Duodenal mucosa (tissue), 2 donors: ENCODE data around the gene CAPN9.
"Not testable (repeated sequence)": the region's sequence is repeated elsewhere in the genome, so short reads cannot be mapped to it uniquely, and the experiment has no call there.

Source experiments
- H3K27ac ChIP-seq: one replicate; pipeline ENCODE4 v1.7.0; 2013; ENCODE audit warnings: low read depth, low read length
- H3K27me3 ChIP-seq, 2 donors: one replicate each; pipeline ENCODE4 v1.7.0; 2013; ENCODE audit warnings: low read length in 2 of 2, control low read depth in 1 of 2; ENCODE audit not compliant: insufficient read depth in 2 of 2, control insufficient read depth in 1 of 2
- H3K36me3 ChIP-seq, 2 donors: one replicate each; pipeline ENCODE4 v1.7.0; 2013; ENCODE audit warnings: low read length in 2 of 2, control low read depth in 1 of 2; ENCODE audit not compliant: insufficient read depth in 2 of 2, control insufficient read depth in 1 of 2
- H3K4me1 ChIP-seq, 2 donors: one replicate each; pipeline ENCODE4 v1.7.0; 2013; ENCODE audit warnings: low read length in 2 of 2, control low read depth in 1 of 2; ENCODE audit not compliant: insufficient read depth in 2 of 2, control insufficient read depth in 1 of 2
- H3K4me3 ChIP-seq, 2 donors: one replicate each; pipeline ENCODE4 v1.7.0; 2013; ENCODE audit warnings: low read length in 2 of 2, low read depth in 1 of 2
- H3K9ac ChIP-seq, 2 donors: one replicate each; pipeline ENCODE4 v1.7.0; 2013; ENCODE audit warnings: low read length in 2 of 2, low read depth in 1 of 2
- H3K9me3 ChIP-seq, 2 donors: one replicate each; pipeline ENCODE4 v1.7.0; 2013; ENCODE audit warnings: low read length in 2 of 2, control low read depth in 1 of 2; ENCODE audit not compliant: control insufficient read depth in 1 of 2

Gene CAPN9

GRCh38 chr1:230711245-230711644 is 35.9 kb upstream of the CAPN9 start:
- H3K27ac ChIP-seq = no peak overlapping the region
- no peaks in the 10 kb centered on the region for H3K36me3 ChIP-seq
- no peaks in the 10 kb centered on the region for H3K9me3 ChIP-seq
- no peak overlapping the region for H3K4me3 ChIP-seq
- no peak overlapping the region for H3K9ac ChIP-seq
- H3K4me1 ChIP-seq = peaks cover 24 to 26% of the 10 kb centered on the region in 2 donors
- no peaks in the 10 kb centered on the region for H3K27me3 ChIP-seq

DNA sequence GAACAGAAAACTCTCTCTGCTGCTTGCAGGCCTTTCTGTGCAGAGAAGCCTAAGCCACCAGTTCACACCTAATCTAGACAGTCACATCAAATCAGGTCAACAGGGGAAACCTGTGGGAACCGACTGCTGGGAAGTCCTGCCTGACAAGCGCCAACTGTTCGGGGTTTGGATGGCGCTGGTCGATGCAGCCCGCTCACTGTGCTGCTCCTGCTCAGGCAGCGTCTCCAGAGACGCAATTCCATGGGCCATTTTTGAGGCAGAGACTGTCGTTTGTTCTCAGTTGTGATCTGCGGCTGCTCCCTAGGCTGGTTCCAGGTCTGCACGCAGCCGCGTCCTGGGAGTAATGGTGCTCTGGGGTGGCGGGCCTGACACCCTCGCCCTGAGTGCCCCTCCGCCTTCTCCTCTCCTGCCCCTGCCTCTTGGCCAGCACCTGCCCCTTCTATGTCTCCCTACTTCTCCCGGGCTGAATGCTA is 34.7 kb upstream of the CAPN9 start:
- Histone ChIP-seq H3K27me3 (no peaks in the 10 kb centered on the region), H3K27ac (no peak overlapping the region), H3K4me1 (peaks cover 24 to 26% of the 10 kb centered on the region in 2 donors), H3K36me3 (no peaks in the 10 kb centered on the region), H3K9me3 (no peaks in the 10 kb centered on the region), H3K4me3 (no peak overlapping the region), H3K9ac (no peak overlapping the region)

DNA sequence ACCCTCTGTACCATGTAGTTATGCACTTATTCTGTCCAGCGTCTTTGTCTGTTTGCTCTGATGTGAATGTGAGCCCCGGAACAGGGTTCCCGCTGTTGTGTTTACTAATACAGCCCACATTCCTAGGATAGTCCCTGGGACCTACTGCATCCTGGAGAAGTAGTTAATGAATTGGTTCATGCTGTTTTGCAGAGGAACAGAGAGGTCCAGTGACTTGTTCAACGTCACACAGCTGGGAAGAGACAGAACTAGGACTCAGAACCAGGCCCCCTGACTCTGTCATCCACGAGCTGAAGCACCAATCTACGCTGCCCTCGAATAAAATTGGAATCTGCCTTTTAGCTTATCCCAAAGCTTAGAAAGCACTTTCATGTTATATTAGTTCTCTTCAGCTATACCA is 34.0 kb upstream of the CAPN9 start:
- Histone ChIP-seq H3K9ac (no peak overlapping the region), H3K4me1 (peaks cover 21 to 24% of the 10 kb centered on the region in 2 donors), H3K36me3 (no peaks in the 10 kb centered on the region), H3K9me3 (no peaks in the 10 kb centered on the region), H3K4me3 (no peak overlapping the region), H3K27me3 (no peaks in the 10 kb centered on the region), H3K27ac (no peak overlapping the region)

GRCh38 chr1:230713547-230713914 is 33.7 kb upstream of the CAPN9 start:
- no peak overlapping the region for H3K27ac ChIP-seq
- H3K4me3 ChIP-seq = no peak overlapping the region
- H3K4me1 ChIP-seq = peaks cover 18 to 21% of the 10 kb centered on the region in 2 donors
- no peaks in the 10 kb centered on the region for H3K27me3 ChIP-seq
- H3K36me3 ChIP-seq = no peaks in the 10 kb centered on the region
- H3K9me3 ChIP-seq = no peaks in the 10 kb centered on the region
- no peak overlapping the region for H3K9ac ChIP-seq

DNA sequence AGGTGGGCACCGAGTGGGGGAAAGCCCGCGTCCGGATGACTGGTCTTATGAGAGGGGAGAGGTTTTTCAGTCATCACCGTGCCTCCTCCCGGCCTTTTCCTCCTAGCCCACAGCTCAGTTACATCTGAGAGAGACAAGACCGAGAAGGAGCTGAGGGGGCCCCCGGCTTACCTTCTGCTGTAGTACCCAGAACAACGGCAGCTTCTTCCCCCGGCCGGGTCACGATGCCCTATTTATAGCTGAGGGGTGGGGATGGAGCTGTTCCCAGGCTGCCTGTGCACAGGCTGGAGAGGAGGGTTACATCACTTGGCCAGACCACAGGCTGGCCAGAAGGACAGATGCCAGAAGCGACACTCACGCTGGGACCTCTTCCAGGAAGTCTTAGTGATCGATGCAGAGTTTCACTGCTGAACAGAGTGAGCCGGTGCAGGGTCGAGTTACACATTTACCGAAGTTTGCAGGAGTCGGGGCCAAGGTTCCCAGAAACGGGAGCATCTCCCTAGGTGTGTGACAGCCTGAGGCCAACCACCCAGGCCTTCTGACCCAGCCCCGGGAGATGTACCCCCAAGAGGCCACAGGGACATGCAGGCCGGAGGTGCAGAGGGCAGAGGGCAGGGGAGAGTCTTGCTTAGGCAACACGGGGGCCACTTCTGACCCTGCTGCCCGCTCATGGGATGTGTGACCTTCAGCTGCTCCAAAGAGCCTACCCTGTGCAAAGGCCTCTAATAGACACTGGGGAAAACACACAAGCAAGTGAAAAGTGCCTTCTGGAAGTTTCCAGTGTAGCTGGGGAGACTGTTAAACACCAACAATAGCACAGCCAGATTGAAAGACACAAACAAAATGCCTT is 33.0 kb upstream of the CAPN9 start, which contains the start of gene AGT:
AGT (minus strand) TSS at position 208 of the 850 bp plus-strand sequence. CDS start 3,299 bp downstream, outside the sequence.
- Histone ChIP-seq H3K27ac (no peak within 1 kb of the TSS), H3K9me3 (no peaks in the 10 kb centered on the region), H3K27me3 (no peaks in the 10 kb centered on the region), H3K9ac (no peak within 1 kb of the TSS), H3K36me3 (no peaks in the 10 kb centered on the region), H3K4me3 (no peak within 1 kb of the TSS), H3K4me1 (peaks cover 12 to 16% of the 10 kb centered on the region in 2 donors)

GRCh38 chr1:230715510-230715909 is 31.7 kb upstream of the CAPN9 start:
- peaks cover 12 to 16% of the 10 kb centered on the region in 2 donors for H3K4me1 ChIP-seq
- H3K36me3 ChIP-seq = no peaks in the 10 kb centered on the region
- no peak overlapping the region for H3K27ac ChIP-seq
- H3K27me3 ChIP-seq = no peaks in the 10 kb centered on the region
- H3K9me3 ChIP-seq = no peaks in the 10 kb centered on the region
- no peak overlapping the region for H3K9ac ChIP-seq
- H3K4me3 ChIP-seq = no peak overlapping the region

DNA sequence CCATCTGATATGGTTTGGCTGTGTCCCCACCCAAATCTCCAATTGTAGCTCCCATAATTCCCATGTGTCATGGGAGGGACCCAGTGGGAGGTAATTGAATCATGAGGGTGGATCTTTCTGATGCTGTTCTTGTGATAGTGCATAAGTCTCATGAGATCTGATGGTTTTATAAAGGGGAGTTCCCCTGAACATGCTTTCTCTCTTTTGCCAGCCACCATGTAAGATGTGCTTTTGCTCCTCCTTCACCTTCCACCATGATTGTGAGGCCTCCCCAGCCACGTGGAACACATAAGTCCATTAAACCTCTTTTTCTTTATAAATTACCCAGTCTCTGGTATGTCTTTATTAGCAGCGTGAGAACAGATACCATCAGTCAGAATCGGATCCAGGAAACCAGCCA is 30.7 kb upstream of the CAPN9 start:
- H3K27me3 ChIP-seq, H3K9ac ChIP-seq, H3K27ac ChIP-seq, H3K36me3 ChIP-seq, H3K9me3 ChIP-seq, H3K4me3 ChIP-seq: not testable (repeated sequence)
- H3K4me1 ChIP-seq = peaks cover 12 to 16% of the 10 kb centered on the region in 2 donors

DNA sequence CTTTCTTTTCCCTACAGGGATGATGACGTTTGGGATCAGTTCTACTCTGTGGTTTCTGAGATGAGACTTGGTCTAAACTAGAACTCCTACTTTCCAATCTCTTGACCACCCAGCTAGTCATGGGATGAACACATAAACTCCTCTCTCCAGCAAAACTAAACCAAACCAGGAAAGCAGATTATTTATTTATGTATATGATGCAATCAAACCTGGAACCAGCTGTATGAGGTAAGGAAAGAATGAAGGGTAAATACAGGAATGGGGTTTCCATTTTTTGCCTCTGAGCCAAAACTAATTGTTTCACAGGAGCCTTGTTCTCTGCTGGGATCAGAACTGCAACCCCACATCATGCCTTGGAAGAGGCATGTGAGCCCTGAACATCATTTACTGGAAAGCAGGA is 29.9 kb upstream of the CAPN9 start:
- H3K9ac ChIP-seq = no peak overlapping the region
- peaks cover 0 to 5% of the 10 kb centered on the region in 2 donors for H3K9me3 ChIP-seq
- H3K36me3 ChIP-seq = no peaks in the 10 kb centered on the region
- H3K27ac ChIP-seq = no peak overlapping the region
- H3K4me1 ChIP-seq = peaks cover 12 to 16% of the 10 kb centered on the region in 2 donors
- H3K27me3 ChIP-seq = no peaks in the 10 kb centered on the region
- H3K4me3 ChIP-seq = no peak overlapping the region

- not testable (repeated sequence) for H3K4me1 ChIP-seq, H3K9me3 ChIP-seq, H3K9ac ChIP-seq, H3K4me3 ChIP-seq, H3K27ac ChIP-seq, H3K36me3 ChIP-seq, H3K27me3 ChIP-seq
These were observed 25.2 kb upstream of the CAPN9 start for GRCh38 chr1:230721849-230722522.

DNA sequence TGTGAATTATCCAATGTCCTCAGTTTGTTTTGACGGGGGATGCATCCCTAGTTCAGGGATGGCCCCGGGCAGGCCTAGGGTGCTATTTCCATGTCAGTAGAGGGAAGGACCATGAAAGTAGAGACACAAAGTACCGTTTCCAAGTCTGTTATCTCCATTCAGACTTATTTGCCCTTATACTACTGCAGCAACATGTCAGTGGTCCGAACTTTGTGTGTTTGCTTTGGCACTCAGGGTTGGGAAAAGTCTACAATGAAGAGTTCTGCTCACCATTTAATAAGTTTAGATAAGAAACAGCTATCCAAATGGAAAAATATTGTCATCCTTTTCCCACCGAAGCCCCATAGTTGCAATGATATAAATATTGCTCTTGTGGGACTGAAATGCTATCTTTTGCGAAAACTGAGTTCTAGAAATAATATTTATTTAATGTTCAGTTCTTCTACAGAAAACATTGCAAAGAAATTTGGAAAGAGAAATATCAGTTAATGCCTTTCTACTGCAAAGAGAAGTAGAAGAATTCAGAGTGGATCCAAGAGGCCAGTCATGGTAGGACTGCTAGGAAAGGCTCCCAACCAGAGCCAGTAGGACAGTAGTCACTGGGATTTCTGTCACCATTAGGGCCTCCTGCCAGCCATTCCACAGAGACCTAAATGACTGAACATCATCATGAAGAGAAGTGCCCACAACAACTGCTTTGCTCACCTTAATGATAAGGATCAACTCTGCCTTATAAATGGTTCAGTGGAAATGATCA is 21.8 kb upstream of the CAPN9 start:
- Histone ChIP-seq H3K27me3 (no peaks in the 10 kb centered on the region), H3K9me3 (peaks cover 0 to 7% of the 10 kb centered on the region in 2 donors), H3K27ac (no peak overlapping the region), H3K4me3 (no peak overlapping the region), H3K4me1 (peaks cover 7 to 13% of the 10 kb centered on the region in 2 donors), H3K36me3 (no peaks in the 10 kb centered on the region), H3K9ac (no peak overlapping the region)
